ENCODE results near the gene MSANTD3.
A peak's percentile ranks its signal among the peaks of the same experiment; 100 is the strongest.

MSANTD3 gene

GRCh38 chr9:100466171-100466828 lies 39.4 kb downstream of the MSANTD3 start:
- no peak for DNase-seq

- DNase-seq = no peak
Measured at GRCh38 chr9:100466829-100467221, 39.9 kb downstream of the MSANTD3 start.

GRCh38 chr9:100468041-100468440 lies 41.1 kb downstream of the MSANTD3 start:
- no peak for DNase-seq

GRCh38 chr9:100472268-100472667 lies 45.3 kb downstream of the MSANTD3 start:
- DNase-seq = no peak

GRCh38 chr9:100472788-100473275 lies 45.9 kb downstream of the MSANTD3 start, which contains the start of gene TMEFF1:
Gene TMEFF1, plus strand, starts transcription at chr9:100473149. Its CDS starts 396 bp downstream, at chr9:100473545.
- peak; percentile 22 for DNase-seq

GRCh38 chr9:100473276-100474081 lies 46.5 kb downstream of the MSANTD3 start:
- peak; percentile 16 for DNase-seq

DNA sequence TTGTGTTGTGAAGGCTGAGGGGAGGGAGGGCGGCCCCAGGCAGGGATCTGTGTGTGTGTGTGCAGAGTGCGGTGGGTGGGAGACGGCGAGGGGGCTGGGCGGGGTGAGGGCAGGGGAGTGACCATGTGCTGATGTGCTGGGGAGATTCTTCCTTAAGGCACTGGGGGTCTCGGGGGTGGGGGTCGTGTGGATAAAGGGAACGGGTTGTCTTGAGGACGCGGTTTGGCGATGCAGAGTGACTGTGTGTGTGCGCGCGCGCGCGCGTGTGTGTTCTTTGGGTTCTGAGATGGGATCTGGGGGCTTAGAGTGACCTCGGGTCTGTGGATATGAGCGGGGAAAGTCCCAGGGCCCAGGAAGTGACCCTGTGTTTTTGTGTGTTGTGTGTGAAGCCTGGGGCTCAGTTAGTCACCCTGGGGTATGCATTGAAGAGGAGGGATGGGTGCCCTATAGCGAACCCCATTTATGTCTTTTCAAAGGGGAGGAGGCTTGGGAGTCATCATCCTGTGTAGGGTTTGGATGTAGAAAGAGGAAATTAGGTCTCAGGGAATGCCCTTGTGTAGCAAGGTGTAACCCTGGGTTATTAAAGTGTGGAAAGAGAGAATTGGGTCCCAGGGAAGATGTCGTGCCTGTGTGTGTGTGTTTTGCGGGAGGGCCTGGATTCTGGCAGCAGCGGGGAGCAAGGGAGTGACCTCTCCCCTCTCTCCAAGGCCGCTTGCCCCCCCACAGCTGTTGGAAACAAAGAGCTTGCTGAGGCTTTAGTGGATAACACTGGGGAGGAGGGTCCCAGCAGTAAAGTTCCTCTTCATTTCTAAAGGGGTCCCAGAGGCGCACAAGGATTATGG lies 47.4 kb downstream of the MSANTD3 start:
- no peak for DNase-seq

- DNase-seq = no peak
Measured at GRCh38 chr9:100474924-100475276, 48.0 kb downstream of the MSANTD3 start.

DNA sequence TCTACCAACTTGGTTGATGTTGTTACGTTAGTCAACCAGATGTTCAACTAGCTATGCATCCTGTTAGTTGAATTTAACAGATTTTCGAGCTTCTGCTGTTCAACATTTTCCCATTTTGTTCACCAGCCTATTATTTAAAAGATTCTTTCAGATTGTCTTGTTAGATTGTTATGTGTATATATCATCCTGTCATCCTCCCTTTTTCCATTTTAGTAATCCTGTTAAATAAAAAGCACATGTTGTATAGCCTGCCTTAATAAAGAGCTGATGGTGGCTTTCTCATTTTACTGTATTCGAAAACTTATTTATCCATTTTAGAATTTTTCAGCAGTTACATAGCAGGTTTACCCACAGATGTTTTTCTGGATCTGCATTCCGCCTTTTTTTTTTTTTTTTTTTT lies 50.3 kb downstream of the MSANTD3 start:
- no peak for DNase-seq

GRCh38 chr9:100478192-100478591 lies 51.2 kb downstream of the MSANTD3 start:
- no peak for DNase-seq

DNA sequence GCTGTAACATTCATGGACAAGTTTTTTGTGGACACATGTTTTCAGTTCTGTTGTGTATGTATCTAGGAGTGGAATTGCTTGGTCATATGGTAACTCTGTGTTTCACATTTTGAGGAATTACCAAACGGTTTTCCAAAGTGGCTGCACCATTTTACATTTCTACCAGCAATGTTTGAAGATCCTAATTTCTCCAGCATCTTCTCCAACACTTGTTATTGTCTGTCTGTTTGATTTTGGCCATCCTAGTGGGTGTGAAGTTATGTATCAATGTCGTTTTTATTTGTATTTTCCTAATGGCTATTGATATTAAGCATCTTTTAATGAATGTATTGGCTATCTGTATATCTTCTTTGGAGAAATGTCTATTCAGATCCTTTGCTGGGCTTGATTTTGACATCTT lies 52.9 kb downstream of the MSANTD3 start:
- DNase-seq = no peak

DNA sequence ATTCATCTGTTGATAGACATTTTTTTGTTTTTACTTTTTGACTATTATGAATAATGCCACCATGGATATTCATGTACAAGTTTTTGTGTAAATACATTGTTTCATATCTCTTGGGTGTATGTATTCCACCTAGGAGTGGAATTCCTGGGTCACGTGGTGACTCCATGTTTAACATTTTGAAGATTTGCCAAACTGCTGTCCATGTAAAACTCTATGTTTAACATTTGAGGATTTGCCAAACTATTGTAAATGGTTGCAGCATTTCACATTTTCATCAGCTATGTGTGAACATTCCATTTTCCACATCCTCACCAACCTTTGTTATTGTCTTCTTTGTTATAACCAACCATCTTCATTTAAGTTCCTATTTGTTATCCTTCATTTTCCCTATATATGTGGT lies 58.3 kb downstream of the MSANTD3 start:
- DNase-seq = no peak

DNA sequence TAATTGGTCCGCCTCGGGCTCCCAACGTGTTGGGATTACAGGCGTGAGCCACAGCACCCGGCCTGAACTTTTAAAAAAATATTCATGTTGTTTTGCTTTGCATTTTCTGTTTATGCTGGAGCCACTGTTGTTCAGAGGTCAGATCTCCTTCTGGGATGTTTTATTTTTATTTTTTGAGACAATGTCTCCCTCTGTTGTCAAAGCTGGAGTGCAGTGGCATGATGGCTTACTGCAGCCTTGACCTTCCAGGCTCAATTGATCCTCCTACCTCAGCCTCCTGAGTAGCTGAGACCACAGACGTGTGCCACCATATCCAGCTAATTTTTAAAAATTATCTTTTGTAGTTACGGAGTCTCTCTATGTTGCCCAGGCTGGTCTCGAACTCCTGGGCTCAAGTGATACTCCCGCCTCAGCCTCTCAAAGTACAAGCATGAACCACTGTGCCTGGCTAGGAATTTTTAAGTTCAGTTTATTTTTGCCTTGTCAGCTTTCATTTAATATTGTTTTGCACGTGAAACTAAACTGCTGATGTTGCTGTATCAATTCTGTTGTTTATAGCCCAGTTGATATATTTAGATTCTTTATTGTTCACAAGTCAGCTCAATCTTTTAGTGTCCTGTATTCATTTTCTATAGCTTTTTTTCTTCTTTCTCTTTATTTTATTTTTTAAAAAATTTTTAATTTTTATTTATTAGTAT lies 59.7 kb downstream of the MSANTD3 start:
- DNase-seq = no peak

DNA sequence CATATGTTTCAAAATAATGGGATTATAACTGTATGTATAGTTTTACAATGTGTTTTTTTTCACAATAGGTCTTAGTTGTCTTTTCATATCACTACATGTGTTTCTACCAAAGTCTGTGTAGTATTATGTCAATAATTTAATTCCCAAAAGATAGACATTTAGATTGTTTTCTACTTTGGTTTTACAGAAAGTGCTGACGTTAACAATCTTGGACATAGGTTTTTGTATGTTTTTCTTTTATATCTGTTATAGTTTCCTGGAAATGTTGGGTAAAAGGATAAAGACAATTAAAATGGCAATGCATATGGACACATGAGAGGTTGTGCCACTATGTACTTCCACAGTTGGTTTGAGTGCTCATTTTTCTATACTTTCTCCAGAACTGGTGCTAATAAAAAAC lies 61.2 kb downstream of the MSANTD3 start:
- DNase-seq = no peak

DNA sequence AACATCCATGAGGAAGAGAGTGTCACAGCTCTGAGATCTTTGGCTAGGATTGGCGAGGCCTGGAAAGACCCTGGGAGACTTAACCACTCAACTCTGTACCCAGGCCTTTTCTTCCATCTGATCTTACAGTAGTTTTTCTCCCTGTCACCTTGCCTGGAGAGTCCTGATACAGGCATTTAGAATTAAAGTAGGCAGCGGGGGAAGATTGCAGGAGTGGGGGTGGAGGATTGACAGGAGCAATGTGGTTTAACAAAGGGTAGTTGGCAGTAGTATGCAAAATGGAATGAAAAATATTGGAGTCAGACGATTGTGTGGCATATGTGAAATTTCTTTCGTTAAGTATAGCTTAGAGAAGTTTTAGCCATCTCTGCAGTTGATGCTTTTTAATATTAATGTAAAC lies 62.9 kb downstream of the MSANTD3 start:
- DNase-seq = no peak

DNA sequence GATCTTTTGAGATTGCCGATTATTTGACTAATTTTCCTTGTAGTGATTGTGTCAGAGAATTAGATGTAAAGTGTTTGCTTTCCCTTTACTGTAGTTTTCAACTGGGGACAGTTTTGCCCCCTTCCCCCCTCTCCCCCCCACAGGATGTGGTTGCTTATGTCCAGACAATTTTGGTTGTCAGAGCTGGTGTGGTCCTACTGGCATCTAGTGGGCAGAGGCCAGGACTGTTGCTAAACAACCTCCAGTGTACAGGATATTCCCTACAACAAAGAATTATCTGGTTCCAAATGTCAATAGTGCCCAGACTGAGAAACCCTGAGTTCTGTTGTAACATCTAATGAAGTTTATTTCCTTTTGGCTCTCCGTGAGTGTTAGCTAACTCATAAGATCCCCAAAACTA lies 66.0 kb downstream of the MSANTD3 start:
- DNase-seq = no peak

GRCh38 chr9:100498592-100498991 lies 71.6 kb downstream of the MSANTD3 start:
- DNase-seq = no peak

GRCh38 chr9:100499460-100499859 lies 72.5 kb downstream of the MSANTD3 start:
- no peak for DNase-seq

GRCh38 chr9:100499866-100500265 lies 72.9 kb downstream of the MSANTD3 start:
- DNase-seq = no peak

All from NCI-H510A (cell line).